Subcutaneous adipose tissue (tissue), 4 donors: ENCODE data around the gene ANKRD42. TPM values are rescaled to one million over a fixed set of nuclear protein-coding genes. Genes with fewer than 3 reads are reported as not detected.

Experiments used
- CTCF ChIP-seq: fragments of 450-650 bp; IDR thresholded peaks from one replicate; pipeline ENCODE4 v1.5.1; 2016; ENCODE audit warnings: low read depth, mild to moderate bottlenecking, control low read depth, antibody characterized with exemption, moderate library complexity
- total RNA-seq, 4 donors: library from RNA; depleted of rRNA; stranded (reverse); fragments of >200 nt; gene quantifications; one replicate each; pipeline ENCODE4 v1.1.0, GENCODE V29; 2016

Gene ANKRD42
- total RNA-seq, 4 donors from 2014 or later: 6.7 to 16.8 (median 11.1) TPM

DNA sequence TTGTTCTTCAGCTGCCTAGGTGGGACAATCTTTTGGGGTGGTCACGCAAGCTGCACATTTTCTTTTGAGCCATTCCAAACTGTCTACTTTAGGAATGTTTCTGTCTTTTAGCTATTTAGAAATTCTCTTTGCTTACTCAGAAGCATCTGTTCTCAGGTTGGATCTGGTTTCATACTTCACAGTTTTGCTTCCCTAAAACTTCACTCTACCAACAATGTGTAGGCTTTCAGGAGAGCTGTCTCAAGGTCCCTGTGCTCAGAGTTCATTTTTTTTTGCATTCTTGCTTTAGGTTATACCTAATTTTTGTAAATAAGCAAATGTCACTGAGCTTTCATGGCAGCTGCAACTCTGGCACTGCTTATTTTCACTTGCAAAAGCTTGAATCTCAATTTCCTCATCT, 55.9 kb downstream of the ANKRD42 start:
- no peak for TF ChIP-seq CTCF

- TF ChIP-seq CTCF: no peak
Observed at GRCh38 chr11:83249972-83250593, 56.6 kb downstream of the ANKRD42 start.

GRCh38 chr11:83252266-83252665, 58.8 kb downstream of the ANKRD42 start:
- TF ChIP-seq CTCF: no peak

- TF ChIP-seq CTCF: no peak
Observed at GRCh38 chr11:83252941-83253340, 59.4 kb downstream of the ANKRD42 start.

DNA sequence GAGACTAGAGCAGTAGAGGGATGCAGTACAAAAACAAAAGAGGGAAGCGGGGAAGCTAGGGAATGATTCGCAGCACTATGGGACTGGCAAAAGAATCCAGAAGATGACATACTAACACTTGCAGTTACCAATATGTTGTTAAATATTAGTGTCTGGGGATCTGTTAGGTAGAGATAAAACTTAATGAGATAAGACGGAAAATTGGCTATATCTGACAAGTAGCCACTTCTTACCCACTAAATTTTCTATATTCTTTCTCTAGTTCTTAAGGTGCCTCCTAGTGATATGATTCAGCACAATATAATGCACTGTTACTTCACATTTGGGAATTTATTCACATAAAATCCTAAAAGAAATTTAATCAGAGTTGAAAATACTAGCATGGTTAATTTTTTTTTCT, 61.9 kb downstream of the ANKRD42 start:
- TF ChIP-seq CTCF: no peak

DNA sequence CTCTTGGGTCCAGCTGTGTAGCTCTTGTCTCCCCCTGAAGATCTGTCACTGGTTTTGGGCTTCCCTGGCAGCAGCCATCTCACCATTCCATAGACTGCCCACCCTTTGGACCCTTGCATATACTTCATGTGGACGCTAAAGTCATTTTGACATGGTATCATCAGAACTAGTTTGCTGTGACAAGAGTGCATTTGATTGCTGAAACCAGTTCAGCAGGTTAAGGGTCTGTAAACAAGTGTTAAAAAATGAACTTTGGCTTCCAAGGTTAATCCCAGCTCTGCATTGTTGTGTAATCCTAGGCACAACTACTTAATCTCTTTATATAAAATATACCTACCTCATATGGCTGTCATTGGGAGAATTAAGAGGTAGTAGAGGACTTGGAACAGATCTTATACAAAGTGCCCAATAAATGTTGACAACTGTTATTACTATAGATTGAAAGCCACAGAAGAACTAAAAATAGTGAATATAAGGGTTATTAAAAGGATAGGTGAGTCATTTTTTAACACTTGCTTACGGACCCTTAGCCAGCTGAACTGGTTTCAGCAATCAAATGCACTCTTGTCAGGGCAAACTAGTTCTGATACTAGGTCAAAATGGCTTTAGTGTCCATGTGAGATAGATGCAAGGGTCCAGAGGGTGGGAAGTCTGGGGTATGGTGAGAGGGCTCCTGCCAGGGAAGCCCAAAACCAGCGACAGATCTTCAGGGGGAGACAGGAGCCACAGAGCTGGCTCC, 63.3 kb downstream of the ANKRD42 start:
- no peak for TF ChIP-seq CTCF

DNA sequence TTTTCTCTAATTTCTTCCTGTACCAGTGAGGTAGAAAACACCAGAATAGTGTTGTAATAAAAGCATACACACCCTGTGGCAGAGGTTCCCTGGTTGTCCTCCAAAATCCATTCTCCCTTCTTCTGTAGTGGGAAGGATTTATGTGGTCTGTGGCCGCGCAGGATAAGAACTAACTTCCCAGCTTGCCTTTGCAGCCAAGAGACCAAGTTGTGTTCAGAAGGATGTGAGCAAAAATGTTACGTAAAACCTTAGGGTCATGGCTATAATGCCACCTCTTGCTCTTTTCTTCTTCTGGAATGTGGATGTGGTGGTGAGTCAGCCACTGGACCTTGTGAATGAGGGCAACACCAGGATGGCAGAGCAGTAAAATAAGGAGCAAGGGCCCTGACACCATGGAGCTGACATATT, 64.3 kb downstream of the ANKRD42 start:
- no peak for TF ChIP-seq CTCF
